Measurements from ENCODE around the gene SBK3.
"Not testable (repeated sequence)": the region's sequence is repeated elsewhere in the genome, so short reads cannot be mapped to it uniquely, and the experiment has no call there.

- TF ChIP-seq CTCF (IDR thresholded peaks at IDR 0.05); EZH2 (IDR thresholded peaks at IDR 0.05; ENCODE audit: borderline replicate concordance, insufficient read depth, low read depth, low read length, poor library complexity, severe bottlenecking): not testable (repeated sequence)
These were observed 24.1 kb upstream of the SBK3 start for GRCh38 chr19:55569477-55569876.

Data from B cell (primary cell).